ENCODE data around the gene GRK5.

GRCh38 chr10:119367841-119368549 is 160.6 kb downstream of the GRK5 start:
- TF ChIP-seq CTCF (IDR thresholded peaks at IDR 0.05), result no peak
- no peak for TF ChIP-seq POLR2A (IDR thresholded peaks at IDR 0.05)

All from thyroid gland (tissue), 4 donors.